HUES6 (cell line): Measurements from ENCODE around the gene SEMA5A.
"Not testable (repeated sequence)": the region's sequence is repeated elsewhere in the genome, so short reads cannot be mapped to it uniquely, and the experiment has no call there.

ENCODE experiments used
- H3K27ac ChIP-seq: 2 replicates; pipeline ENCODE4 v1.7.0; 2013; ENCODE audit warnings: low read depth, mild to moderate bottlenecking, low read length, inconsistent platforms
- H3K27me3 ChIP-seq: 2 replicates; pipeline ENCODE4 v1.6.1; 2013; ENCODE audit warnings: low read length; ENCODE audit not compliant: control insufficient read depth, insufficient read depth
- H3K36me3 ChIP-seq: 2 replicates; pipeline ENCODE4 v1.6.1; 2013; ENCODE audit warnings: low read length; ENCODE audit not compliant: control insufficient read depth, insufficient read depth
- H3K4me1 ChIP-seq: 2 replicates; pipeline ENCODE4 v1.6.1; 2013; ENCODE audit warnings: low read length; ENCODE audit not compliant: control insufficient read depth, insufficient read depth
- H3K4me3 ChIP-seq: 2 replicates; pipeline ENCODE4 v1.5.1; 2013; ENCODE audit warnings: low read depth, low read length
- H3K9ac ChIP-seq: one replicate; pipeline ENCODE4 v1.6.1; 2013; ENCODE audit warnings: mild to moderate bottlenecking, low read length
- H3K9me3 ChIP-seq: 2 replicates; pipeline ENCODE4 v1.6.1; 2013; ENCODE audit warnings: low read depth, low read length; ENCODE audit not compliant: control insufficient read depth, insufficient read depth

Gene SEMA5A

GRCh38 chr5:9421884-9422283 is 124.0 kb downstream of the SEMA5A start:
- no peaks in the 10 kb centered on the region for H3K27me3 ChIP-seq
- no peak overlapping the region for H3K4me3 ChIP-seq
- peaks cover 3% of the 10 kb centered on the region; the same call in 1 of the 2 replicates for H3K36me3 ChIP-seq
- no peak overlapping the region for H3K27ac ChIP-seq
- no peaks in the 10 kb centered on the region for H3K4me1 ChIP-seq
- no peaks in the 10 kb centered on the region for H3K9me3 ChIP-seq
- H3K9ac ChIP-seq, result no peak overlapping the region

DNA sequence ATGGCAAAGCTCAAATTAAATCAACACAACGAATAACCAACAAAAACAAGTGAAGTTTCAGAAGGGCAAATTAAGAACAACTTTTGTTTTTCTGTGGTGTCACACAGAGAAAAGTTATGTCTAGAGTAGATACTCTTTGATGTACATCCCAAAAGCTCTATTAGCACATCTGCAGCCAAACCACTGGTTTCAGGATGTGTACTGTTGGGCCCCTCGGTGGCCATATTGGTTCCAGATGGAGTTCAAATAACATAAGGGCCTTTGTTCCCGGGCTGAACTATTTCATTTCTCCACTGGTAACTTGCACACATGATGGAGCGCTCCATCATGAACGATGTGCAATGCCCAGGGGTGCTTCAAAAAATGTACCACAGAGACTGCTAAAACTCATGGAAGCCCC is 126.1 kb downstream of the SEMA5A start:
- Histone ChIP-seq H3K36me3 (peaks cover 3% of the 10 kb centered on the region; the same call in 1 of the 2 replicates), H3K9ac (no peak overlapping the region), H3K27me3 (no peaks in the 10 kb centered on the region), H3K27ac (no peak overlapping the region), H3K4me3 (no peak overlapping the region), H3K4me1 (no peaks in the 10 kb centered on the region), H3K9me3 (no peaks in the 10 kb centered on the region)

DNA sequence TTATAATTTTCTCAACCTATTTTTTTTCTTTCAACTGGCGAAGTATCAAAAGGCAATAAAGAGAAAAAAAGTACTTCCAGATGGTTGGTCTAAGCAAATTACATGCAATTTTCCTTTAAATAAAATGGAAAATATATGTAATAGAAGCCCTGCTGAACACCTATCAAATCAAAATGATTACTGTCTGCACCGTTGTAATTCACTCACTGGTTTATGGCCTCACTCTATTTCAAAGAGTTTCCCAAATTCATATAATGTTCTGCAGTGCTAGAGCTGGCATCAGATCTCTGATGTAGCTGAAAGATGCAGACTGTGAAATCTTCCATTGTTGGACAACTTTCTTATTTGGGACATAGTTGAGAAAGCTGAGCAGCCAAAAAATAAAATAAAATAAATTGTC is 130.3 kb downstream of the SEMA5A start:
- Histone ChIP-seq H3K27ac (no peak overlapping the region), H3K4me1 (no peaks in the 10 kb centered on the region), H3K27me3 (no peaks in the 10 kb centered on the region), H3K4me3 (no peak overlapping the region), H3K9me3 (no peaks in the 10 kb centered on the region), H3K9ac (no peak overlapping the region), H3K36me3 (peaks cover 3% of the 10 kb centered on the region; the same call in 1 of the 2 replicates)

- Histone ChIP-seq H3K27ac (no peak overlapping the region), H3K27me3 (no peaks in the 10 kb centered on the region), H3K9ac (no peak overlapping the region), H3K4me1 (no peaks in the 10 kb centered on the region), H3K36me3 (peaks cover 3% of the 10 kb centered on the region; the same call in 1 of the 2 replicates), H3K9me3 (no peaks in the 10 kb centered on the region), H3K4me3 (no peak overlapping the region)
These were observed 130.8 kb downstream of the SEMA5A start for GRCh38 chr5:9415091-9415490.

GRCh38 chr5:9411142-9411541 is 134.7 kb downstream of the SEMA5A start:
- no peaks in the 10 kb centered on the region for H3K36me3 ChIP-seq
- H3K9me3 ChIP-seq, result no peaks in the 10 kb centered on the region
- no peak overlapping the region for H3K9ac ChIP-seq
- H3K4me3 ChIP-seq, result no peak overlapping the region
- H3K27ac ChIP-seq, result no peak overlapping the region
- H3K4me1 ChIP-seq, result no peaks in the 10 kb centered on the region
- no peaks in the 10 kb centered on the region for H3K27me3 ChIP-seq

GRCh38 chr5:9409413-9409960 is 136.4 kb downstream of the SEMA5A start:
- Histone ChIP-seq H3K9me3 (no peaks in the 10 kb centered on the region), H3K36me3 (no peaks in the 10 kb centered on the region), H3K27ac (no peak overlapping the region), H3K4me1 (no peaks in the 10 kb centered on the region), H3K4me3 (no peak overlapping the region), H3K27me3 (no peaks in the 10 kb centered on the region), H3K9ac (no peak overlapping the region)

GRCh38 chr5:9408964-9409363 is 136.9 kb downstream of the SEMA5A start:
- no peaks in the 10 kb centered on the region for H3K4me1 ChIP-seq
- no peak overlapping the region for H3K9ac ChIP-seq
- H3K27ac ChIP-seq, result no peak overlapping the region
- no peak overlapping the region for H3K4me3 ChIP-seq
- no peaks in the 10 kb centered on the region for H3K9me3 ChIP-seq
- no peaks in the 10 kb centered on the region for H3K36me3 ChIP-seq
- H3K27me3 ChIP-seq, result no peaks in the 10 kb centered on the region

DNA sequence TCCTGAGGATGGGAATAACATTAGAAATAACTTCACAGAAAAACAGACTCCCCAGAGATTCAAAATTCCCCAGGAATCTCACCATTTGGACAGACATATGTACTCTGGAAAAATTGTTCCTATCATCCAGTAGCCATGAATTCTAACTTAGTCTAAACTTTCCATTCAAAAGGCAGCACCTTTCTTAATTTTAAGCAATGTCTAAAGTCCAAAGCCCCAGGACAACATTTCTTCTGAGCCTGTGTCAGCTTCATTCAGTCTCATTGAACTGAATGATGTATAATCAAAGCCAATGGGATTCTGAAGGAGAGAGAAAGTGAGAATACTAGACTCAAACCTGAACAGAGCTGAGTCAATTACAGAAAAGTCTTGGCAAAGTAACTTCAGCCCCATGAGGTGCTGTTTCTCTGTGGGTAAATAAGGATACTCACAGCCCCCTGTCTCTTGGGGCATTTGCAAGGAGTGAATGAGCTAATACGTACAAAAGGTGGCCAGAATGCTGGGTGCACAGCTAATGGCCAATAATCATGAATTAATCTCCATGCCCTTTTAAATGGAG is 140.6 kb downstream of the SEMA5A start:
- Histone ChIP-seq H3K9ac (no peak overlapping the region), H3K27ac (no peak overlapping the region), H3K27me3 (no peaks in the 10 kb centered on the region), H3K4me1 (no peaks in the 10 kb centered on the region), H3K36me3 (no peaks in the 10 kb centered on the region), H3K4me3 (no peak overlapping the region), H3K9me3 (no peaks in the 10 kb centered on the region)

DNA sequence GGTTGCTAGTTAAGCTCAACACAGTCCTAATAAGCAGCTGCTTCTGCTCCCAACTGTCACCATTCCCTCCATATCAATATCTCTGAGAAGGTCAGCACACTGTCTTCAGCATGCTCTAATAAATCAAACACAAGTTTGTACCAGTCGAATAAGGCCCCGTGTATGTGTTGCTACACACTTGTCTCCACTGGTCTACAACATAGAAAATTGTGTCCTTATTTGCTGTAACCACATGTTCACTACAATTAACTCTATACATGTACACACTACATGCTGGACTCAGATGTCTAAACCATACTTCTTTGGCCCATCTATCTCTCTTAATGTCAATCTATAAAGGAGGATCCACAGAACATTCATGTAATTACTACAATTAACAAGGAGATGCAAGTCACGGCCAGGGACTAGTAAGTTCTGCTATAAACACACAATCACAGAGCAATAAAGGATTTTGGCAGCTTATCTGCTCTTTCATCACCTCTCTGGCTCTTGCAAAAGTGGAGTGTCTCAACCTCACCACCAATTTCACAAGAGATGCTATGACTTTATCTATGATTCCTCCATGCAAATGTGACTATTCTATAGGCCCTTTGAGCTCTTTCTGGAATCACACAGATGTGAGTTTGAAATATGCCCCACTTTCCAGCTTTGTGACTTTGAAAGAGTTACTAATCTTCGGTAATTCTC is 143.9 kb downstream of the SEMA5A start:
- H3K4me1 ChIP-seq, result no peaks in the 10 kb centered on the region

DNA sequence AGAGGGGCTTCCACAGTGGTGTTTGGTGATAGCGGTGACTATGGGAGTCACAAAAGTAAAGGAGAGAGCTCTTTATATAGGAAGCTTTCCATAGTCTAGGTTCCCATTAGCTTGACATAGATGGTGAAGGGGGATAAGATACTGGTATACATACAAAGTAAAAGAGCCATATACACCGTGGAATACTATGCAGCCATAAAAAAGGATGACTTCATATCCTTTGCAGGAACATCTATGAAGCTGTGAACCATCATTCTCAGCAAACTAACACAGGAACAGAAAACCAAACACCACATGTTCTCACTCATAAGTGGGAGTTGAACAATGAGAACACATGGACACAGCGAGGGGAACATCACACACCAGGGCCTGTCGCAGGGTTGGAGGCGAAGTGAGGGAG is 146.1 kb downstream of the SEMA5A start:
- not testable (repeated sequence) for H3K4me3 ChIP-seq, H3K27ac ChIP-seq, H3K27me3 ChIP-seq, H3K36me3 ChIP-seq, H3K4me1 ChIP-seq, H3K9ac ChIP-seq, H3K9me3 ChIP-seq

More for the DNA sequence above, 143.9 kb downstream of the SEMA5A start:
- Histone ChIP-seq H3K9me3 (no peaks in the 10 kb centered on the region), H3K4me3 (no peak overlapping the region), H3K27me3 (no peaks in the 10 kb centered on the region), H3K9ac (no peak overlapping the region), H3K27ac (no peak overlapping the region), H3K36me3 (no peaks in the 10 kb centered on the region)

- Histone ChIP-seq H3K9ac (no peak overlapping the region), H3K27me3 (no peaks in the 10 kb centered on the region)
These were observed 146.8 kb downstream of the SEMA5A start for GRCh38 chr5:9399094-9399493.

More at GRCh38 chr5:9399094-9399493, 146.8 kb downstream of the SEMA5A start:
- no peak overlapping the region for H3K4me3 ChIP-seq
- H3K9me3 ChIP-seq, result no peaks in the 10 kb centered on the region
- no peaks in the 10 kb centered on the region for H3K4me1 ChIP-seq
- no peak overlapping the region for H3K27ac ChIP-seq
- no peaks in the 10 kb centered on the region for H3K36me3 ChIP-seq
